ENCODE data around the gene PPP1R14D. TPM values are rescaled to one million over a fixed set of nuclear protein-coding genes. Genes with fewer than 3 reads are reported as not detected.

The PPP1R14D gene
- total RNA-seq, 1 experiment from 2014 or later, result not detected

DNA sequence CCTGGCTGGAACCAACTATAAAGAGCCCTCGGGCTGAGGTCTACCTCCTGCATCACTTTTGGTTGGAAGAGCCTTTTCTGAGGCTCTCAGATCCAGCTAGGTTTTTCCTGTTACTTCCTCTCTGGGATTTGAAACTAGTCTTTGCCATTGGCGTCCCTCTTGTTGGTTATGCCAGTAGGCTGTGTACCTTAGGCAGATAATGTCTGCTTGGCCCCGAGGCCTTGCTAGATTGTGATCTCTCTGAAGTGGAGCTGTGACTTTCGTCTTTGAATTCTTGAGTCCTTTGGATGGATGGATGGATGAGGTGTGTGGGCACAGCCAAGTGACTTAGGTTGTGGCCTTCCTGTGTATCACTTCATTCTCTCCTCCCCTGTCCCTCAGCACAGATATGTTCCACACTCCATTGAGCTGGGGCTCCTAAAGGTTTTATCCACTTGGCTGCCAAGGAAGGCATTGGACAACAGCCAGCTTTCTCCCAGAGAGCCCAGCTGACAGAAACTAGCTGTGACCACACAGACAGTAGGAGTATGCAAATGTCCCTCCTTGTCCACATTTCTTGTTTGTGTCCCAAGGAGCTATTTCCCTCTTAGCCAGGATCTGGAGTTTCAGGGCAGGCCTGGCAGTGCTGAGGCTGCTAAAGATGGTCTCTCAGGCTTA is 13.3 kb downstream of the PPP1R14D start:
- H3K9ac ChIP-seq (ENCODE audit: extremely low read depth, insufficient read length, low read length), result no peak overlapping the region
- no peaks in the 10 kb centered on the region for H4K20me1 ChIP-seq (ENCODE audit: control insufficient read depth, insufficient read depth, insufficient read length)
- H3K4me2 ChIP-seq (ENCODE audit: insufficient read depth, insufficient read length, low read length), result no peak overlapping the region
- no peak overlapping the region for H4K5ac ChIP-seq (ENCODE audit: insufficient read length, low read depth, low read length)
- WGBS (ENCODE audit: extremely low coverage, insufficient read length, low lambda C conversion rate), result no CpG with 5 or more reads among the region's 4 CpGs
- H3K4me1 ChIP-seq (ENCODE audit: insufficient read depth, low read length), result no peaks in the 10 kb centered on the region
- H3T11ph ChIP-seq (ENCODE audit: low read length), result no peak overlapping the region
- no peak overlapping the region for H2BK12ac ChIP-seq (ENCODE audit: insufficient read length, low read depth, low read length)
- no peak overlapping the region for H2BK5ac ChIP-seq (ENCODE audit: insufficient read length, low read length)
- no peak overlapping the region for H3K23ac ChIP-seq (ENCODE audit: insufficient read length, low read depth, low read length)
- no peaks in the 10 kb centered on the region for H3K4me1 Mint-ChIP-seq
- H3K27ac Mint-ChIP-seq, result 0 out of 7 replicates have a peak overlapping the region, but pooled peaks of 1 of the 3 experiments have one; percentile 41
- no peaks in the 10 kb centered on the region for H3K27me3 ChIP-seq (ENCODE audit: insufficient read depth, low read length)
- H3K79me1 ChIP-seq (ENCODE audit: insufficient read depth, low read depth, low read length, poor library complexity, severe bottlenecking), result no peaks in the 10 kb centered on the region
- no peak overlapping the region for H2AK5ac ChIP-seq (ENCODE audit: insufficient read length, low read length)
- no peaks in the 10 kb centered on the region for H3K27me3 Mint-ChIP-seq (ENCODE audit: low read depth)
- H2BK15ac ChIP-seq (ENCODE audit: low read depth, low read length), result no peak overlapping the region
- H2BK120ac ChIP-seq (ENCODE audit: low read depth, low read length, poor library complexity, severe bottlenecking), result no peak overlapping the region
- no peak overlapping the region for H4K8ac ChIP-seq (replicated peaks; ENCODE audit: insufficient read length, low read depth, low read length)
- no peaks in the 10 kb centered on the region for H3K79me2 ChIP-seq (ENCODE audit: insufficient read depth, low read length)
- H4K91ac ChIP-seq (ENCODE audit: insufficient read length, low read depth, low read length), result no peak overlapping the region
- no peak overlapping the region for H3K18ac ChIP-seq (ENCODE audit: insufficient read length, low read depth, low read length)
- no peak overlapping the region for H3K27ac ChIP-seq (ENCODE audit: insufficient read length, low read depth, low read length)
- peaks cover 0 to 14% (median 0%) of the 10 kb centered on the region in 3 experiments; a peak in 3 of 7 replicates for H3K36me3 Mint-ChIP-seq (ENCODE audit: insufficient read depth in 1 of 3, low read depth in 3 of 3)
- H3K23me2 ChIP-seq (ENCODE audit: insufficient read length, low read depth, low read length, poor library complexity, severe bottlenecking), result no peaks in the 10 kb centered on the region
- no peak overlapping the region for H2BK20ac ChIP-seq (ENCODE audit: low read depth, low read length, poor library complexity, severe bottlenecking)
- H3K4ac ChIP-seq (ENCODE audit: low read depth, low read length), result no peak overlapping the region
- no peak for DNase-seq
- H3K9me3 Mint-ChIP-seq, result no peaks in the 10 kb centered on the region; a peak in 1 of 5 replicates
- H2AFZ ChIP-seq (ENCODE audit: low read length), result no peak overlapping the region
- TF ChIP-seq, protein P1, sequence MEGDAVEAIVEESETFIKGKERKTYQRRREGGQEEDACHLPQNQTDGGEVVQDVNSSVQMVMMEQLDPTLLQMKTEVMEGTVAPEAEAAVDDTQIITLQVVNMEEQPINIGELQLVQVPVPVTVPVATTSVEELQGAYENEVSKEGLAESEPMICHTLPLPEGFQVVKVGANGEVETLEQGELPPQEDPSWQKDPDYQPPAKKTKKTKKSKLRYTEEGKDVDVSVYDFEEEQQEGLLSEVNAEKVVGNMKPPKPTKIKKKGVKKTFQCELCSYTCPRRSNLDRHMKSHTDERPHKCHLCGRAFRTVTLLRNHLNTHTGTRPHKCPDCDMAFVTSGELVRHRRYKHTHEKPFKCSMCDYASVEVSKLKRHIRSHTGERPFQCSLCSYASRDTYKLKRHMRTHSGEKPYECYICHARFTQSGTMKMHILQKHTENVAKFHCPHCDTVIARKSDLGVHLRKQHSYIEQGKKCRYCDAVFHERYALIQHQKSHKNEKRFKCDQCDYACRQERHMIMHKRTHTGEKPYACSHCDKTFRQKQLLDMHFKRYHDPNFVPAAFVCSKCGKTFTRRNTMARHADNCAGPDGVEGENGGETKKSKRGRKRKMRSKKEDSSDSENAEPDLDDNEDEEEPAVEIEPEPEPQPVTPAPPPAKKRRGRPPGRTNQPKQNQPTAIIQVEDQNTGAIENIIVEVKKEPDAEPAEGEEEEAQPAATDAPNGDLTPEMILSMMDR (conservative IDR thresholded peaks at IDR 0.05), result no peak
- H3K4me3 Mint-ChIP-seq, result no peak overlapping the region
- H3K9me3 ChIP-seq (ENCODE audit: control insufficient read depth, low read depth, low read length), result no peaks in the 10 kb centered on the region
- no peak overlapping the region for H3K56ac ChIP-seq (ENCODE audit: insufficient read length, low read depth, low read length)
- no peak overlapping the region for H3K14ac ChIP-seq (ENCODE audit: insufficient read depth, low read length)

All from H9 (cell line).